G401.6 (cell line): ENCODE measurements around the gene VPS18.

Experiments
- FAIRE-seq: peaks from 2 replicates; lab custom pipeline; 2012; peaks lifted over from hg19 to GRCh38; lab: Jason Lieb, UNC

VPS18 gene

DNA sequence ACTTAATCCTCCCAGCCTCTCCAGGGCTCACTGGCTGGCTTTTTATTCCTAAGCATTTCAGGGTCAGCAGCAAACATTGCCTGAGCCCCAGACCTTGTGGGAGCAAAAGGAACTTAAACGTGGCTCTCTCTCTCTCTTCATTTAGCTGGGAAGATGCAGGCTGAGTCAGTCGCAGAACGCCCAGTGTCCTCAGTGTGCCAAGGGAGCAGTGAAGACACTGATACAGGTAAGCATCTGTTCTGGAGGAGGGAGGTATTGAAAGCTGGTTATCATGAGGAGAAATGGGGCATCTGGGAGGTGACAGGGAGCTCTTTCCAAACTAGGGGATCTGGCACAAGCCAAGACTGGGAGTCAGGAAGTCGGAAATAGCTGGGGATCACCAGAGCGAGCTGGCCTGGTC is 24.6 kb upstream of the VPS18 start:
- no peak for FAIRE-seq

DNA sequence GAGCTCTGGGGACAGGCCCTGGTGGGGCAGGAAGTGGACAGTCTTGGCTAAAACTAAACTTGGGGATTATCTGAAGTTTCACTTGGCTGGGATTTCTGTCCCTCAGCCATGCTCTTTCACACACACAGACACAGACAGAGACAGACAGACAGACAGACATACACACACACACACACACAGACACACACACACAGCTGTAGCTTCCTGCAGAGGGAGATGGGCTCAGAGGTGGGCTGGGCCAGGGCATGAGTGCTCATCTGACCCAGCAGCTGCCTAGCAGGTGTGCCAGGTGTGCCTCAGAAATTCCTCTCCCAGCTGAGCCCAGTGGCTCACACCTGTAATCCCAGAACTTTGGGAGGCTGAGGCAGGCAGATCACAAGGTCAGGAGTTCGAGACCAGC is 23.5 kb upstream of the VPS18 start:
- FAIRE-seq: no peak

DNA sequence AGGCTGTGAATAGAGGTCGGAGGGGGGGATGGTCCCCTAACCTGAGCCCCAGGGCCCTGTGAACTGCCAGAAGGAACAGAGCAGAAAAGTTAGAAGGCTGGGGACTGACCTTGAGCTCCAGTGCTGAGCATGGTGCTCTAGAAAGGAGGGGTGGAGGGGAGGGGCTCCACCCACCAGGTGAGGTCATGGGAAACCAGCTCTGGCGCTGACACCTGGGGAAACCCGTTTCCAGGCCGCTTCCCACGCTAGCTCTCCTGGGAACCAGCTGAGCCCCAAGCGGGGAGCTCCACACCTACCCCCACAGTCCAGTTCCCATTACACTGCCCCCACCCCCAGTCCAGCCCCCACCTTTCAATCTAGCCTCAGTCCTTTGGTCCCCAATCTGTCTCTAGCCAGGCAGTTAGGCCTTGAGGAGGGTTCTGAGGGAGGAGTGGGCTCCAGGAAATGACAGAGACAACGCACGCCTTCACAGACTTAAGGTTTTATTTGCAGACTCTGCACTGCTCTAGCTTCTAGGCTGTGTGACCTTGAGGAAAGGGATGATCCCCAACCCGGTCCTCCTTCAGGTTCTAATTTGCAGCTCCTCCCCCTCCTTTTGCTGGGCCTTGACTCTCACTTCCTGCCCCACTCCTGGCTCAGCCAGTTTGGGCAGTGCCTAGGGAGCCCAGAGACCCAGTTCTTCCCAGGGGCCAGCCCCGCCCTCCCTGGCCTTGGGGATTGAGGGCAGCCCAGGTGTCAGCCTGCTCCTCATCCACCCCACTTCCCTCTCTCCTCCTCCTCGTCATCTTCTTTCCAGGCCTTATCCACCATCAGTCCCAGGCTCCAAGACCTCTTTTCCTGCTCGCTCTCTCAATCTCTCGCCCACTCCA is 22.3 kb upstream of the VPS18 start:
- FAIRE-seq: no peak

DNA sequence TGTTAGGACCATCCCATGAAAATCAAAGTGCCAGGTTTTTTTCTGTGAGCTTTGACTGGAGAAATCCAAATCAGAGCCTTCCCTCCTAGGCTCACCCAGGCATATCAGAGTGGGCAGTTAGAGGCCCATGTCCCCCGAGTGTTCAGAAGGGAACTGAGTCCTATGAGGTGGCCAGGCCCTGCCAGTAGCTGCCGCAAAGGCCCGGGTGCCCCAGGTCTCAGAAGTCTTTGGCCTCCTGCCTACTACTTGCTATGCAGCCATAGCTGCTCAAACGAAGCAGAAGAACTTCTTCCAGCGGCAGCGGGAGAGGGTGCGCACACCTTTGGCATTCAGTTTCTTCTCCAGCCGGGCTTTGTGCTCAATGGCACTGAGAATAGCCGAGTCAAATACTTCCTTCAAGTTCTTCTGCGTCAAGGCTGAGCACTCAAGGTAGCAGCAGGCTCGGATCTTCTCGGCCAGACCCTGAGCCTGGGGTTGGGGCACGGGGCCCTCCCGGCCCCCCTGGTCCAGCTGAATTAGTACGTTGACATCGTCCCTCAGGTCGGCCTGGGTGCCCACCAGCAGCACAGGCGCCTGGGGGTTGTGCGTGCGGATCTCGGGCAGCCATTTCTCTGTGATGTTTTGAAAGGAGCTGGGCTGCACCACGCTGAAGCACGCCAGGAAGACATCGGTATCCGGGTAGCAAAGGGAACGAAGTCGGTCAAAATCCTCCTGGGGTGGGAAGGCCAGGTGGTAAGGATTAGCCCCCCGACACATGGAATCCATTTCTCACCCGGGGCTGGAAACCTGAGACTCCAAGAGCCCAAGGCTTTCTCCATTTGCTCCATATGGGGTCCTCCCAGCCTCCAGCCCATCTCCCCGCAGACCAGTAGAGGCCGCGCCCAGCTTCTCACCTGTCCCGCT is 21.2 kb upstream of the VPS18 start:
- FAIRE-seq: no peak

DNA sequence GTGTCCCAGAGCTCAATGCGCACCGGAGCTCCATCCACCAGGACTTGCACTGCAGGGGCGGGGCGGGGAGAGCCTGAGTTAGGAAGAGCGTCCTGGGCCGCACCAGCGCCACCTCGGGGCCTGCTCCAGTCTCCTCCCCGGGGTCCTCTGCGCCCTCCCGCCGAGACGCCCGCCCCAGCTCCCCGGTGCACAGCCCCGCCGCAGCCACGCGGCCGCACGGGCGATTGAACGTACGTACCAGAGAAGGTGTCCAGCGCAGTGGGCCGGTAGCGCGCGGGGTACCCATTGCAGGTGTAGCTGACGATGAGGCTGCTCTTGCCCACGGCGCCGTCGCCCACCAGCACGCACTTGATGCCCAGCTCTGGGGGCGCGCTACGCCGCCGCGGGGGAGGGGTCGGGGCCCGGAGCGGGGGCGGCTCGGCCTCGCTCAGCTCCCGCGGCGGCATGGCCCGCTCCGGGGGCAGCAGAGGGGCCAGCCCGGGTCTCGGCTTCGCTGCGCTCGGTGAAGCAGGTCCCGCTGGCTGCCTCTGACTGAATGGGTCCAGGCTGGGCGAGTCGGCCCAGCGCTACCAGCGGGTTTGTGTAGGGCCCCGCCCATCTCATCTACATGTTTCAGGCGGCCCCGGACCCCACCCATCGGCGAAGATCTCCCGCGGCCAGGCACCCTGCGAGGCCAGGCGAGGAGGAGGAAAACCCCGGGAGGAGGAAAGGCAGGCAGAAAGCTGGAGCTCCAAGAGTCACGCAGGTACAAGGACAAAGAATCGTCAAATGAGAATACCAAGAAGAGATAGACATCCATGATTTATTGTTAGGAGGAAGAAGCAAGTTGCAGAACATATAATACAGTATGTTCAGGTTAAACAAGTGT is 20.3 kb upstream of the VPS18 start, which contains the start of gene RHOV:
Gene RHOV, minus strand, starts transcription at position 541 of the 868 bp plus-strand sequence. Its CDS starts 95 bp downstream, at position 446.
- FAIRE-seq: no peak

DNA sequence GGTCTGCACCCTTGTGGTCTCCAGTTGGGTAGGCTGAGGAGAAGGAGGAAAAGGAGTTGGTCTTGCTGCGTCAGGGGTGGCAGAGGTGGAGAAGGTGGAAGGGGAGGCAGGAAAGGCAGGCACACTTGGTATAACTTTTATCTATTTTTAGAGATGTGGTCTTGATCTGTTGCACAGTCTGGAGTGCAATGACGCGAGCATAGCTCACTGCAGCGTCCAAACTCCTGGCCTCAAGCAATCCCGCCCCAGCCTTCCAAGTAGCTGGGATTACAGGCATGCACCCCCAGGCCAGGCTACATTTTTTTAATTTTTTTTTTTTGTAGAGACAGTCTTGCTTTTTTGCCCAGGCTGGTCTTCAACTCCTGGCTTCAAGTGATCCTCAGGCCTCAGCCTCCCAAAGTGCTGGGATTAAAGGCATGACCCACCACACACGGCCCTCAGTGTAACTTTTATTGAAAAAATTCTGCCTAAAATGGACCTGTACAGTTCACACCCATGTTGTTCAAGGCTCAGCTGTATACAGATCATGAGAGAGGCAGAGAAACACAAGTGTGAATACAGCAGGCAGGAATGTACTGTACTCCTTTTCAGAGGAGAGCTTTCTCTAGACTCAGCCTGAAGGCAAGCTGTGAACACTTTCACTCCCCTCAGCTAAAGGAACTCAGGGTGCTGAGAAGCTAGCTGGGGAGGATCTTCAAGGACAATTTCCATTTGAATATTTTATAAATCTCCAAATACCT is 18.1 kb upstream of the VPS18 start:
- FAIRE-seq: no peak

DNA sequence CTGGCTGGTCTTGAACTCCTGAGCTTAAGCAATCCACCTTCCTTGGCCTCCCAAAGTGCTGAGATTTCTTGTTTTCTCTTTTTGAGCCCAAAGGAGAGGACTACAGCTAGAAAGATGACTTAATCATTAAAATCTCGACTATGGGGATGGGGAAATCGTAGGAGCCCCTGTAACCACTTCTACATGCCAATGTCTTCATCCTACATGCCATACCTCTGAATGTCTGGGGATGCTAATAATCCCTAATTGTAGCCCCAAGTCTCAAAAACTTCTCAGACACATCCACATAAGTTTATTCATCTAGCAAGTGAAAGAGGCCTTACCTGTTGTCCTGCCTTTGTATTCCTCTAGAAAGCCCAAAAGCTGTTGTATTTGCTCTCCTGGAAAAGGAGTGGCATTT is 16.6 kb upstream of the VPS18 start:
- no peak for FAIRE-seq

DNA sequence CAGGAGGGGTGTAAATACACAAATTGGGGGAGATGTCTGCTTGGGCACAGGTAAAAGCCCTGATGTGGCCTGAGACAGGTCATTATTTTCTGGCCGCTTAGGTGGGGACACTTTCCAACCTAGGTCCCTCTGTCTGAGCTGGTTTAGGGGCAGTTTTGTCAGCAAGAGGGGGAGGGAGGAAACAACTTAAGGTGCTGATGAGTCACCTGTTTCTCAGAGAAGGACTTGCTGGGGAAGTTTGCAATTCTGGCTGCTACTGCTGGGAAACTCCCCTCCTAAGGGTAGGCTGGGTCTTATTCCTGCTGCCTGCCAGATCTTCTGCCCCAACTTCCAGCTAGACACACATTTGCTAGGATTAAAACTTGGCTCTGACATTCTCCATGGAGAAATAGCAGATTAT is 15.5 kb upstream of the VPS18 start:
- FAIRE-seq: no peak

DNA sequence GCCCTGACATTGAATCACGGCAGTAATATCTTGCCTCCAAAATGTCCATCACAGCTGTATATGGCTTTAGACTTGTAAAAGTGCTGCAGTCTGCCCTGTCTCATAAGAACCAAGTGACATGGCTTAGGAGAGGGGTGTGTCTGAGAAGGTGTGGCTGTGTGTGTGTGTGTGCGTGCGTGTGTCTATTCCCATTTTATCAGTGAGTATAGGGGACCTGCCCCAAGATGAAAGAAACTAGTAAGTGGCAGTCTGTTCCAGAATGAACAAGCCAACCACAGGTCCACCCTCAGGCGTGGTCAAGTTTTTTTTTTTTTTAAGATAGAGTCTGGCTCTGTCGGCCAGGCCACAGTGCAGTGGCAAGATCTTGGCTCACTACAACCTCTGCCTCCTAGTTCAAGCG is 14.6 kb upstream of the VPS18 start:
- FAIRE-seq: no peak

DNA sequence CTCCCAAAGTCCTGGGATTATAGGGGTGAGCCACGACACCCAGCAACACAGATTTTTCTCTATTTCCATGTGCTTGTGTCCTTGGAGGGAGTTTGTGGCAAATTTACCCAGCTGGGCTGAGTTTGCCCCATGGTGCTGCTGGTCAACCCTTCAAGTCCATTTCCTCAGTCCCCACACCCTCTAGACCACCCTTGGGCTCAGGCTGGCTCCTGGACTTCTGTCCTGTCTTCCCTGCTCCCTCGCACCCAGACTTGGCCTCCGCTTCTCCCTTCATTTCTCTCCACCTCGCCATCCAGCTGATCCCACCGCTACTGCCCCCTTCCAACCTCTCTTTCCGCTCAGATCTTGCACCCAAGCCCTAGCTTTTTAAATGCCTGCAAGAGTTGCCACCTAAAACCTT is 12.9 kb upstream of the VPS18 start:
- FAIRE-seq: no peak

DNA sequence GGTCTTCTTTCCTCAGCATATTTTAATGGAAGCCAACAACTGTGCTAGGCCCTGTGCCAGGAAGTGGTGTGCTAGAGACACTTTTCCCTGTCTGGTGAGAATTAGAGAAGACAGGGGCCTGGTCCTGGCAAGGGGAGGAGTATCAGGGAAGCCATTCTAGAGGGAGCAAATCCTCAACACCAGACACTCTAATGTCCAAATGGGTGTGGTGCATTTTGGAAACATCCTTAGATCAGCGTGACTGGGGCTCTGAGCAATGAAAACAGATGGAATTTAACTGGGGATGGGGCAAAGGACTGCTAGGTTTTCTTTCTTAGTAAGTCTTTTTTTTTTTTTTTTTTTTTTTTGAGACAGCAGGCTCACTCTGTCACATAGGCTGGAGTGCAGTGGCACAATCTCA is 7.7 kb upstream of the VPS18 start:
- FAIRE-seq: no peak

DNA sequence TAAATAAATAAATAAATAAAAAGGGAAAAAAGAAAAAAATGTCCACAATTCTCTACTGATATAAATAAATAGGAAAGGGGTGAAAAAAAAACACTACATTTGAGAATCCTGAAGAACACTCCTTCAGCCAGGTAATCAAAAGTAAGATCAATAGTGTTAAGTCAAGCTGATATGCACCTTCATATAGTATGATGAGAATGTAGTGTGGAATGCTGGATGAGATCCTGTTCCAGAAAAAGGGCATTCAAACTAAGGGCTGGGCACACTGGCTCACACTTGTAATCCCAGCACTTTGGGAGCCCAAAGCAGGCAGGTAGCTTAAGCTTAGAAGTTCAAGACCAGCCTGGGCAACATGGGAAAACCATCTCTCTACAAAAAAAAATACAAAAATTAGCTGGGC is 5.1 kb upstream of the VPS18 start:
- FAIRE-seq: no peak

DNA sequence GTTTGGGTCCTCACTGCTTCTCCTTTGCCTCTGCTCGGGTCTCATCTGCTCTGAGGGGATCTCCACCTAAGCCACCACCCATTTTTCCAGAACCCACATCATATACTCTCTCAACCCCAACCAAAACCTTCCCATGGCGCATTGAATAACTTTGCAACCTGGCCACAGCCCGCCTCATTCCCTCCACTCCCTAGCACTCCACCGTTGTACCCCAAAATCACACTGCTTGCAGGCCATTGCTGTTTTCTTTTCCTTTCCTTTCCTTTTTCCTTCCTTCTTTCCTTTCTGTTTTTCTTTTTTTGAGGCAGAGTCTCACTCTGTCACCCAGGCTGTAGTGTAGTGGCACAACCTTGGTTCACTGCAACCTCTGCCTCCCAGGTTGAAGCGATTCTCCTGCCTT is 3.1 kb upstream of the VPS18 start:
- FAIRE-seq: no peak

DNA sequence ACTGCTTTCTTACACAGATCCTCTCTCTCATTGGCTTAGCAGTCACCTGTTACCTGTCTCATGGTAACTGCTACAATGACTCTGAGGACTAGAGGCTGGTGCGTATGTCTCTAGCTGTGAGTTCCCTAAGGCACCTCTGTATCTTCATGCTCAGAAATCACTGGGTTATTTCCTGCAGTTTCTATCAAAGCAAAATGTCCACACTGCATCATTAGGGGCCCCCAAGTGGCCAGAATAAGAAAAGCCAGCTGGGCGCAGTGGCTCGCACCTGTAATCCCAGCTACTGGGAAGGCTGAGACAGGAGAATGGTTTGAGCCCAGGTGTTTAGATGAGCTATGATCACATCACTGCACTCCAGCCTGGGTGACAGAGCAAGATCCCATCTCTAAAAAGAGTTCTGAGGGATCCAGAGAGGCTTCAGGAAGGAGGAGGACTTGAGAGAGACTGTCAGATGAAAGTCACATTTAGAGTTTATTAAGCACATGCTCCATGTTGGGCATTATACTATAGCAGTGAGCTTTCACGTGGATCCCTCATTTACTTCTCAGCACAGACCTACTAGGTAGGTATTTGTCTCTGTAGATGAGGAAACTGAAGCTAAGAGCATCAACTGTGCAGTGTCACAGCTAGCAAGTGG is 2.3 kb upstream of the VPS18 start:
- peak; percentile 8 for FAIRE-seq

DNA sequence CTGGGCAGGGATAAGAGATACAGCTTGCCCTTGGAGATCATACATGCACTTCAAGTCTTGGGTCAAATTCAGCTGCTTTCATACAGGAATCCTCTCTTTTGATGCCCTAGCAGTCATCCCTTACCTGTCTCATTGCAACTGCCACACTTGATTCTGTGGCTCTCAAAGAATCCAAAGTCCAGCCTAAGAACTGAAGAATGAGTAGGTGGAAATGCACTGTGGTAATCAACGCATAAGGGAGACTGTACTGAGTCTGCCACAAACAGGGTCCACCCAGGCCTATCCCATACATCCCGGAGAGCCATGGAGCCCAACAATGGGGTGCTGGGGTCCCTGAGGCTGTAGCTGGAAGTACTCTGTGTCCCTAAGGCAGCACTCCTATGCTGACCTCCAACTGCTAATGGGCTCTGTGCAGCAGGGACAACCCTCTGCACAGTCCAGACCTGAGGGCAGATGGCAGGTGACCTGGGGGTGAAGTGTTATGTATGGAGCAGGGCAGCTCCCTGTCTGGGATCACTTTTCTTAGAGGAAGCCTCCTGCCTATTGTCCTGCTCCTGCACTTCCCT is 1.7 kb upstream of the VPS18 start:
- no peak for FAIRE-seq

DNA sequence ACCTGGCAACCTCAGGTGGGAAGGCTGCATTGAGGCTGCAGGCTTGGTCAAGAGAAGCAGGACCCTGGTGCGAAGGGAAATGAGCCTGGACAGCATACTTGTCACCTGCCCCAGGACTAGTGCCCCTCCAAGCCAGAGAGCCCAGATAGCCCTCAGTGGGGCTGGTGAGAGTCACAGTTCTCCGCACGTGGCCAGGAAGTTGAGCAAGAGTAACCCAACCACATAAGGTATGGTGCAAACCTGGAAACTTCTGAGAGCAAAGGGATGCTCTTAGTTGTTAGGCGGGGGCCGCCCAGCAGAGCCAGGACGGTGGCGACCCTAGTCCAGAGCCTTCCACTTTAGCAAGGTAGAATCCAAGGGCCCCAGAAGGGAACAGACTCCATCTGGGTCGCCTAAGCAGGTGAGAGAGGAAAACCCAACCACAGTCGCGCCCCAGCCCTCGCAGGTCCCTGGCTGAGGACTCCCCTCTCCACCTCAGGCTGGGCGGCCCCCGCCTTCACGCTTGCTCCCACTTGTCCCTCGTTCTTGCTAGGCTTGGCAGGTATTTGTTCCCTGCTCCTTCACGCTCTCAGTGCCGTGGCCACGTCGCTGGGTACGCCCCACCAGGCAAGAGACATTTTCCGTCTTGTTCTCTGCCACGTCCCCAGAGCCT is 1.1 kb upstream of the VPS18 start:
- no peak for FAIRE-seq

DNA sequence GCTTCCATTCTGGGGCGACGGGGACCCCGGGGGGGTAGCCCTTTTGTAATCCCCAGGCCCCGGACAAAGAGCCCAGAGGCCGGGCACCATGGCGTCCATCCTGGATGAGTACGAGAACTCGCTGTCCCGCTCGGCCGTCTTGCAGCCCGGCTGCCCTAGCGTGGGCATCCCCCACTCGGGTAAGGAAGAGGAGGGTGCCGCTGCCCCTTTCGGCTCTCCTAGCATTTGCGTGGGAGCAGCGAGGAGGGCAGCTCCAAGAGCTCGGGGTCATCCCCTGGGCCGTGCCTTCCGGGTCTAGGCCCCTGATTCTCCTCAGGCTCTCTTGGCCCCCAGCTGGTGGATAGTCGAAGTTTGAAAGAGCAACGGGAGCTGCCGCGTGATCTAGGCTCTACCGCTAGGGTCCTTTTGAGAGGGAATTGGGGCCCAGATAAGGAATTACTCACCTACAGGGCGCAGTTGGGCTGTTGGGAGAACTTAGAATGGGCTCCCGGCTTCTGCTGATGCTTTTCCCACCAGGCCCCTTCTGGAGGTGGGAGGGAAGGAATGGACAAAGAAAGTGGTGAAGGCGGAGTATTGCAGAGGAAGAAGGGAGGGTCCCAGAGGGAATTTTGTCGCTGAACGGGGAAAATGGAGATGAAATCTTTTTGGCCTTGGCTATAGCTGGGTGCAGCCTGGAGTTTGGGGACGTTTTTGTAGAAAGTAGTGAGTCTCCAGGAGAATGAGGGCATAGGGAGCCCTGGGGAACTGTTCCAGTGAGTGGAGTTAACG is 615 bp downstream of the VPS18 start:
- no peak for FAIRE-seq

DNA sequence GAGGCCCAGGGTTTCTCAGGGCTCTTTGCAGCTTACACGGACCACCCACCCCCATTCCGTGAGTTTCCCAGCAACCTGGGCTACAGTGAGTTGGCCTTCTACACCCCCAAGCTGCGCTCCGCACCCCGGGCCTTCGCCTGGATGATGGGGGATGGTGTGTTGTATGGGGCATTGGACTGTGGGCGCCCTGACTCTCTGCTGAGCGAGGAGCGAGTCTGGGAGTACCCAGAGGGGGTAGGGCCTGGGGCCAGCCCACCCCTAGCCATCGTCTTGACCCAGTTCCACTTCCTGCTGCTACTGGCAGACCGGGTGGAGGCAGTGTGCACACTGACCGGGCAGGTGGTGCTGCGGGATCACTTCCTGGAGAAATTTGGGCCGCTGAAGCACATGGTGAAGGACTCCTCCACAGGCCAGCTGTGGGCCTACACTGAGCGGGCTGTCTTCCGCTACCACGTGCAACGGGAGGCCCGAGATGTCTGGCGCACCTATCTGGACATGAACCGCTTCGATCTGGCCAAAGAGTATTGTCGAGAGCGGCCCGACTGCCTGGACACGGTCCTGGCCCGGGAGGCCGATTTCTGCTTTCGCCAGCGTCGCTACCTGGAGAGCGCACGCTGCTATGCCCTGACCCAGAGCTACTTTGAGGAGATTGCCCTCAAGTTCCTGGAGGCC is 5.4 kb downstream of the VPS18 start:
- FAIRE-seq: no peak
